ENCODE results near the gene C16orf90.
"Not testable (repeated sequence)": the region's sequence is repeated elsewhere in the genome, so short reads cannot be mapped to it uniquely, and the experiment has no call there.

Gene C16orf90

GRCh38 chr16:3513892-3514583, 18.7 kb upstream of the C16orf90 start:
- DNase-seq (ENCODE audit: low read depth in 4 of 4, low spot score in 1 of 4): no peak

- no peak for DNase-seq (ENCODE audit: low read depth in 4 of 4, low spot score in 1 of 4)
Measured at GRCh38 chr16:3511286-3512180, 16.2 kb upstream of the C16orf90 start.

- DNase-seq (ENCODE audit: low read depth in 4 of 4, low spot score in 1 of 4): no peak
Measured at GRCh38 chr16:3510416-3510815, 15.1 kb upstream of the C16orf90 start.

GRCh38 chr16:3509470-3509928, 14.2 kb upstream of the C16orf90 start:
- DNase-seq (ENCODE audit: low read depth in 4 of 4, low spot score in 1 of 4): peak in 2 of 4 experiments; percentile 18 to 50

GRCh38 chr16:3508736-3509135, 13.4 kb upstream of the C16orf90 start:
- no peak for DNase-seq (ENCODE audit: low read depth in 4 of 4, low spot score in 1 of 4)

- no peak for DNase-seq (ENCODE audit: low read depth in 4 of 4, low spot score in 1 of 4)
Measured at GRCh38 chr16:3503523-3503922, 8.2 kb upstream of the C16orf90 start.

- no peak for DNase-seq (ENCODE audit: low read depth in 4 of 4, low spot score in 1 of 4)
Measured at GRCh38 chr16:3501783-3502400, 6.6 kb upstream of the C16orf90 start.

- not testable (repeated sequence) for DNase-seq (ENCODE audit: low read depth in 4 of 4, low spot score in 1 of 4)
Measured at GRCh38 chr16:3501412-3501761, 6.1 kb upstream of the C16orf90 start.

- DNase-seq (ENCODE audit: low read depth in 4 of 4, low spot score in 1 of 4): no peak
Measured at GRCh38 chr16:3498988-3499387, 3.7 kb upstream of the C16orf90 start.

- no peak for DNase-seq (ENCODE audit: low read depth in 4 of 4, low spot score in 1 of 4)
Measured at GRCh38 chr16:3497771-3498170, 2.5 kb upstream of the C16orf90 start.

- no peak for DNase-seq (ENCODE audit: low read depth in 4 of 4, low spot score in 1 of 4)
Measured at GRCh38 chr16:3496386-3496785, 1.1 kb upstream of the C16orf90 start.

GRCh38 chr16:3494386-3494973, 809 bp downstream of the C16orf90 start:
- DNase-seq (ENCODE audit: low read depth in 4 of 4, low spot score in 1 of 4): no peak

GRCh38 chr16:3492356-3492755, 2.9 kb downstream of the C16orf90 start:
- DNase-seq (ENCODE audit: low read depth in 4 of 4, low spot score in 1 of 4): no peak

- DNase-seq (ENCODE audit: low read depth in 4 of 4, low spot score in 1 of 4): no peak
Measured at GRCh38 chr16:3490911-3491629, 4.2 kb downstream of the C16orf90 start.

- DNase-seq (ENCODE audit: low read depth in 4 of 4, low spot score in 1 of 4): no peak
Measured at GRCh38 chr16:3488801-3489200, 6.5 kb downstream of the C16orf90 start.

- DNase-seq (ENCODE audit: low read depth in 4 of 4, low spot score in 1 of 4): no peak
Measured at GRCh38 chr16:3487521-3488410, 7.5 kb downstream of the C16orf90 start.

- DNase-seq (ENCODE audit: low read depth in 4 of 4, low spot score in 1 of 4): no peak
Measured at GRCh38 chr16:3486506-3487215, 8.6 kb downstream of the C16orf90 start.

GRCh38 chr16:3485821-3486505, 9.3 kb downstream of the C16orf90 start:
- no peak for DNase-seq (ENCODE audit: low read depth in 4 of 4, low spot score in 1 of 4)
